Suppressor macrophage treated with lipopolysaccharide for 1 hour (primary cell): ENCODE data around the gene SLU7.

ENCODE experiments used
- DNase-seq, 3 donors: peaks; one replicate each; pipeline ENCODE4 v3.0.0-alpha.2; 2020 to 2022

The SLU7 gene

GRCh38 chr5:160418561-160419457, at the start of gene SLU7:
Gene SLU7 (minus strand): TSS chr5:160419081. CDS start chr5:160415294, 3,787 bp downstream.
- DNase-seq: peak; percentile 97 to 99 (median 98)

- DNase-seq: peak in 1 of 3 donors; percentile 7
These were observed 49.6 kb upstream of the SLU7 start for GRCh38 chr5:160468363-160468975.

- DNase-seq: peak; percentile 95 to 97 (median 96)
These were observed 48.9 kb upstream of the SLU7 start for GRCh38 chr5:160467555-160468362.

- DNase-seq: peak in 2 of 3 donors; percentile 14 to 21
These were observed 48.1 kb upstream of the SLU7 start for GRCh38 chr5:160466889-160467554.

GRCh38 chr5:160466116-160466515, 47.2 kb upstream of the SLU7 start:
- DNase-seq: no peak

- DNase-seq: peak in 2 of 3 donors; percentile 22 to 36
These were observed 45.6 kb upstream of the SLU7 start for GRCh38 chr5:160464466-160464797.

GRCh38 chr5:160463740-160464465, 45.0 kb upstream of the SLU7 start:
- peak; percentile 39 to 50 (median 44) for DNase-seq

- no peak for DNase-seq
These were observed 44.3 kb upstream of the SLU7 start for GRCh38 chr5:160463227-160463626.

GRCh38 chr5:160462167-160462566, 43.3 kb upstream of the SLU7 start:
- DNase-seq: peak; percentile 53 to 59 (median 57)

GRCh38 chr5:160461378-160461777, 42.5 kb upstream of the SLU7 start:
- DNase-seq: no peak

GRCh38 chr5:160460377-160461049, 41.6 kb upstream of the SLU7 start:
- peak in 2 of 3 donors; percentile 29 to 43 for DNase-seq

GRCh38 chr5:160458806-160459800, 40.2 kb upstream of the SLU7 start:
- DNase-seq: peak; percentile 72 to 83 (median 80)

GRCh38 chr5:160457252-160457651, 38.4 kb upstream of the SLU7 start:
- DNase-seq: no peak

- peak in 1 of 3 donors; percentile 27 for DNase-seq
These were observed 37.7 kb upstream of the SLU7 start for GRCh38 chr5:160456480-160457177.

GRCh38 chr5:160455600-160455999, 36.7 kb upstream of the SLU7 start:
- peak in 2 of 3 donors; percentile 32 to 43 for DNase-seq

GRCh38 chr5:160453751-160454150, 34.9 kb upstream of the SLU7 start:
- DNase-seq: peak in 2 of 3 donors; percentile 49 to 58

- peak; percentile 64 to 76 (median 74) for DNase-seq
These were observed 33.9 kb upstream of the SLU7 start for GRCh38 chr5:160452795-160453194.

GRCh38 chr5:160452036-160452435, 33.2 kb upstream of the SLU7 start:
- DNase-seq: peak in 2 of 3 donors; percentile 54 to 59

GRCh38 chr5:160451281-160451680, 32.4 kb upstream of the SLU7 start:
- no peak for DNase-seq
